HepG2 (cell line): ENCODE measurements around the gene MFRP. TPM values are rescaled to one million over a fixed set of nuclear protein-coding genes. Genes with fewer than 3 reads are reported as not detected.
A peak's percentile ranks its signal among the peaks of the same experiment; 100 is the strongest.

Source experiments
- ATAD3A ChIP-seq: sonication (generic); formaldehyde crosslinking; IDR thresholded peaks from 2 replicates; pipeline ENCODE4 v1.4.0; 2020; ENCODE audit warnings: missing genetic modification reagents
- CTCF ChIP-seq: sonication (generic); formaldehyde crosslinking; IDR thresholded peaks from 2 replicates; pipeline ENCODE4 v1.5.0; 2020; ENCODE audit warnings: mild to moderate bottlenecking, missing genetic modification reagents, moderate library complexity
- DDIT3 ChIP-seq: sonication (generic); formaldehyde crosslinking; IDR thresholded peaks from 2 replicates; pipeline ENCODE4 v1.4.0; 2020; ENCODE audit warnings: mild to moderate bottlenecking, missing genetic modification reagents
- ERF ChIP-seq: IDR thresholded peaks from 2 replicates; pipeline ENCODE4 v1.6.1; 2018; ENCODE audit warnings: missing biosample characterization, missing genetic modification reagents
- KMT2A ChIP-seq: sonication (generic); formaldehyde crosslinking; IDR thresholded peaks from 2 replicates; pipeline ENCODE4 v1.4.0; 2020; ENCODE audit warnings: missing genetic modification reagents
- LBX2 ChIP-seq: sonication (generic); formaldehyde crosslinking; IDR thresholded peaks from 2 replicates; pipeline ENCODE4 v1.5.0; 2020; ENCODE audit warnings: missing genetic modification reagents, mild to moderate bottlenecking, borderline replicate concordance
- MAFF ChIP-seq: IDR thresholded peaks from 2 replicates; pipeline ENCODE4 v1.6.1; 2011; ENCODE audit warnings: low read depth, low read length, improper control_type of control experiment
- NAIF1 ChIP-seq: sonication (generic); formaldehyde crosslinking; IDR thresholded peaks from 2 replicates; pipeline ENCODE4 v1.5.0; 2020; ENCODE audit warnings: mild to moderate bottlenecking, missing genetic modification reagents, borderline replicate concordance
- NRL ChIP-seq: sonication (generic); formaldehyde crosslinking; IDR thresholded peaks from 2 replicates; pipeline ENCODE4 v1.5.0; 2020; ENCODE audit warnings: missing genetic modification reagents, mild to moderate bottlenecking, moderate library complexity, borderline replicate concordance
- RBAK ChIP-seq: sonication (generic); formaldehyde crosslinking; IDR thresholded peaks from 2 replicates; pipeline ENCODE4 v1.5.1; 2020; ENCODE audit warnings: mild to moderate bottlenecking, missing genetic modification reagents
- SMAD1 ChIP-seq: sonication (generic); formaldehyde crosslinking; IDR thresholded peaks from 2 replicates; pipeline ENCODE4 v1.4.0; 2020; ENCODE audit warnings: missing genetic modification reagents, low read depth, mild to moderate bottlenecking, borderline replicate concordance
- ZBTB40 ChIP-seq, 2 experiments: fragments of 450-650 bp in 1 of 2; sonication (generic) in 1 of 2; formaldehyde crosslinking in 1 of 2; IDR thresholded peaks; 2 replicates each; pipeline versions ENCODE4 v1.6.1 to v1.8.0; 2016 to 2022; ENCODE audit warnings: antibody characterized with exemption in 1 of 2, mild to moderate bottlenecking in 1 of 2, missing genetic modification reagents in 1 of 2
- ZNF720 ChIP-seq: sonication (generic); formaldehyde crosslinking; IDR thresholded peaks from 2 replicates; pipeline ENCODE4 v1.4.0; 2020; ENCODE audit warnings: missing genetic modification reagents
- ZXDC ChIP-seq: sonication (generic); formaldehyde crosslinking; IDR thresholded peaks from 2 replicates; pipeline ENCODE4 v1.5.0; 2020; ENCODE audit warnings: mild to moderate bottlenecking, missing genetic modification reagents
- polyA plus RNA-seq, 8 experiments: library from polyadenylated mRNA; depleted of rRNA in 3 of 8; stranded (reverse) in 7 of 8; unstranded in 1 of 8; fragments of >200 nt; fragmentation: Illumina TruSeq in 4 of 8; extraction: Trizol in 4 of 8; gene quantifications; 2 replicates each; pipeline versions ENCODE4 v1.2.1 to v1.2.3, GENCODE V29; 2011 to 2016; ENCODE audit warnings: low read depth in 4 of 8, missing spikeins in 1 of 8, mixed read lengths in 1 of 8; ENCODE audit not compliant: insufficient read depth in 1 of 8
- total RNA-seq, 5 experiments: library from RNA; depleted of rRNA; stranded (reverse); fragments of >200 nt; fragmentation: Illumina TruSeq; extraction: Trizol; gene quantifications; 2 replicates each; pipeline ENCODE4 v1.2.3, GENCODE V29; 2016; ENCODE audit warnings: low read depth in 1 of 5

The MFRP gene
- total and polyA plus RNA-seq, 2 of the 13 experiments (the other 11 are each of a cell fraction or from before 2014, with no cell fraction given), result not detected

- TF ChIP-seq ZXDC (CRISPR knock-in tag) (0 out of 2 replicates have a peak, but pooled peaks have one; percentile 50), NRL (CRISPR knock-in tag) (no peak), SMAD1 (CRISPR knock-in tag) (no peak), LBX2 (CRISPR knock-in tag) (no peak), ERF (CRISPR knock-in tag) (peak; percentile 58), KMT2A (0 out of 2 replicates have a peak, but pooled peaks have one; percentile 43), ZNF720 (CRISPR knock-in tag) (no peak), ATAD3A (CRISPR knock-in tag) (no peak), DDIT3 (CRISPR knock-in tag) (no peak), NAIF1 (CRISPR knock-in tag) (no peak), RBAK (no peak), CTCF (peak; percentile 95), ZBTB40 (IDR thresholded peaks at IDR 0.05) (no peak), ZBTB40 (CRISPR knock-in tag; IDR thresholded peaks at IDR 0.05) (no peak), MAFF (no peak)
These were observed 27.6 kb upstream of the MFRP start (continued) for GRCh38 chr11:119373921-119374631.
